Activated CD4-positive, alpha-beta T cell treated with anti-CD3 and anti-CD28 coated beads, Interleukin-2, amount 50 U/mL, for 24 hours (primary cell): ENCODE results near the gene SLC2A4RG.

ENCODE experiments used
- DNase-seq, 2 donors: peaks; one replicate each; pipeline ENCODE4 v3.0.0-alpha.2; 2020; ENCODE audit warnings: low read depth in 1 of 2, low spot score in 1 of 2

SLC2A4RG gene

GRCh38 chr20:63699466-63700198 lies 39.9 kb upstream of the SLC2A4RG start:
- DNase-seq: no peak

DNA sequence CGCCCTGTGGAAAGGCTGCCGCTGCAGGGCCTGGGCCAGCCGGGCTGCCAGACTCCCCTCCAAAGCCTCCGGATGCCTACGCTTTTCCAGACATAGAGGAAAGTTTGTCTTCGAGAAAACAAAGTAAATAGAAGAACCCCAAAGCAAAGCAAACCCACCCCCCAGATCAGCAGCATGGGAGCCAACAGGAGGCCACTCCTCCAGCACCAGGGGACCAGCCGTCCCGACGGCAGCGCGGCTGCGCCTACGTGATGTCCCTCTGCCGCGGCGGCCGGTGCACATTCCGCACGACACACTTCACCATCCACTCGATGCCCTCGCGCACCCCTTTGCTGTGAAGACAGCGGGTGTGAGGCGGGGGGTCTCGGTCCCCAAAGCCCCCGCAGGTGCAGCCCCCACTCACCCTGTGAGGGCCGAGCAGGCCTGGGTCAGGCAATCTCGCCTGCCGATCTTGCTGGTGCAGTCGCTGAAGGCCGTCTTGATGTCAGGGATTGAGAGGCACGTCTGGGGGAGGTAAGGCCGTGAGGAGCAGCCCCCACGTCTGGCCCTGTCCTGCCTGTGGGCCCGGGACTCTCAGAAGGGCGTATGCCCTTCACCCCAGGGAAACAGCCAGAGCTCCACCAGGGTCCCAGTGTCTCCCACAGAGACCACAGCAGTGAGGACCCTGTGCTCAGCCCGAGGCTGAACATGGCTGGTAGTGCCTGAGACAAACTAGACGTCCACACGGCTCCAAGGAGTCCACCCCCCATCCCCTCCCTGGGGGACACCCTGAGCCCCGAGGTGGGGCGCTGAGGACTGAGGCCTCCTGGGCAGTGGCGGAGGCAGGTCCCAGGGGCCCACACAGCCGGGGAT lies 39.2 kb upstream of the SLC2A4RG start:
- DNase-seq: no peak

GRCh38 chr20:63701051-63701328 lies 38.6 kb upstream of the SLC2A4RG start:
- DNase-seq: no peak

DNA sequence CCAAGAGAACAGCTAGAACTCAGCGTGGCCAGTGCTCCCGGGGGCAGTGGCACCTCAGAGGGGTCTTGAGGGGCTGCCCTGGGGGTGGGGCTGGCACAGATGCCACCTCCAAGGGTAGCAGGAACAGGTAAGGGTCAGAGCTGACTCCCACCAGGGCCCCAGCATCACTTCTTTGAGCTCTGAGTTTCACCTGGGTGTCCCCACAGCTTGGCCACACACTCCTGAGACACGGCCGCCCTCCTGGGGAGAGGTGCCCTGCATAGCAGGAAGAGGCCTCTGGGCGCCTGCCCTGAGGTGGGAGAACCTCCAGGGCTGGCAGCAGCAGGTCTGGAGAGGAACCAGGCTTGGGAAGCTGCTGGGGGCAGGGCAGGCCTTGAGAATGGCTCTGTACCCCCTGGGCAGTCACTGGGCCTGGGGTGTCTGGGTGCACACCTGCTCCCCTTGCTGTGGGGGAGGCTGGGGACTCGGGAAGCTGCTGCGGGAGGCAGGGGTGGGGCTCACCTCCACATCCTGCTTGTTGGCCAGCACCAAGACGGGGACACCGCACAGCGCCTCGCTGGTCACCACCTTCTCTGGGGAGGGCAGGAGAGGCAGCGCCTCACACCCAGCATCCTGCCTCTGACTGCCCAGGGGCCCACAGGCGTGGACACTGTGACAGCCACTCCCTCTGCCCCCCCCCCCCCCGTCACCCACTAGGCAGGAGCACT lies 38.1 kb upstream of the SLC2A4RG start:
- no peak for DNase-seq

DNA sequence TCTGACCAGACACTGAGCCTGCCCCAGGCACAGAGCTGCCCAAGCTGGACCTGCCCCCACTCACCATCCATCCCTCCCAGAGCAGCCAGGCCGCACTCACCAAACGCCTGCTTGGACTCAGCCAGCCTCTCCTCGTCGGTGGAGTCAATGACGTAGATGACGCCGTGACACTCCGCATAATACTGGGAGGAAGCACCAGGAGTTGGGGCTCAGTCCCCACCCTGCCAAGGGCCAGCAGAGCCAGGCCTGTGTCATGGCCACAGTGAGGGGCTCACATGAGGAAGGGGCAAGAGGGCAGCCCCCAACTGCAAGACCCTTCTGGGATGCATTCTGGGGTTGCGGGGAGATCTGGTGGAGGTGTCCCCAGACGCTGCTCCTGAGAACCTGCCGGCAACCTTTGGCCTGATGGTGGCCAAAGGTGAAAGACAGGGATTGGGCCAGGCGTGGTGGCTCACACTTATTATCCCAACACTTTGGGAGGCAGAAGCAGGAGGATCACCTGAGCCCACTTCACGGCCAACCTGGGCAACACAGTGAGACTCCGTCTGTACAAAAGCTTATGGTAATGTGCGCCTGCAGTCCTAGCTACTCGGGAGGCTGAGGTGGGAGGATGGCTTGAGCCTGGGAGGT lies 37.4 kb upstream of the SLC2A4RG start:
- DNase-seq: no peak

DNA sequence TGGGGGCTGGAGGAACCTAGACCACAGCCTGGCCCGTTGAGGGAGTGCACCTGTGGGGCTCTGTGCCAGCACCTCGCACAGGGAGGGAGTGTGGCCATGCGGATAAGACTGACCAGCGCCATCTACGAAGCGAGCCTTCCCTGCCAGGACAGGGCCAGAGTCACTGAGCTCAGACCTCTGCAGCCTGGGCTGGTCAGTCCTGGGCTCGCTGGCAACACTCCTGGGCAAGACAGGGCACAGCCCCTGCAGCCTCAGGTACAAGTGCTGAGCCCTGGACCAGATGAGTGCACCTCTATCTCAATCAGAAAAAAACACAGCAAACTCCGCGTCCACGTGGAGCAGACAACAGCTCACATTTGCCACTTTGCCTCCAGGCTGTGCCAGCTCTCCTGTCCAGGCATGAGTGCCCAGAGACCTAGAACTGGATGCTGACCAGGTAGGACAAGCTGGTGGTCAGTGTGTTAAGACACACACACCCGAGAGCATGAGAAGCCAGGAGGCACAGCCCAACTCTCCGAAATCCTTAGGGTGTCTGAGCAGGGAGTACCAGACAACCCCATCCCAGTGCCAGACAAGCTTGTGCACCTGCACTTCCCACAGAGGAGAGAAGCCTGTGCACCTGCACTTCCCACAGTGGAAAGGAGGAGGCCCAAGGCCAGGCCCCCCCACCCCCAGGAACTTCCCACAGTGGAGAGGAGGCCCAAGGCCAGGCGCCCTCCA lies 36.7 kb upstream of the SLC2A4RG start:
- DNase-seq: no peak

DNA sequence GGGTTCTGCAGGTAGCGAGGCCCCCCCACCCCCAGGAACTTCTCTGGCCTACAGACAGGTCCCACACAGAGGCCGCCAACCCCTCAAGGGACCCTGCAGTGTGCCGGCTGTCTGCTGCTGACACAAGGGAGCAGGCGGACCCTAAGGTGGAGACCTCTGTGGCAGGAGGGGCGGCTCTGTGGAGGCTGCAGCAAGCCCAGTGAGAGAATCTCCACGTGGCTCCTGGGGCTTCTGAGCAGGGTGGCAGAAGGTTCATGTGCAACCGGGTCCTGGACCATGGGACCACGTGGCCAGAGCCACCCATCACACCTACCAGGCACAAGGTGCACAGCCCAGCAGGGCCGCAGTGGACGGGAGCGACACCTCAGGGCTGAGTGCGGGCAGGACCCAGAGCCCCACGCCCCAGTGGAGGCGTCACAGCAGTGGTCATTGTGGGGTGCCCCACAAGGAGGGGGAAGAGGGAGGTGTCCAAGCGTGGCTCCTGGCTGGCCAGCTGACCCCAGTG lies 36.1 kb upstream of the SLC2A4RG start:
- DNase-seq: no peak

- DNase-seq: no peak
Measured at GRCh38 chr20:63703976-63704748, 35.4 kb upstream of the SLC2A4RG start.

GRCh38 chr20:63704749-63705117 lies 34.8 kb upstream of the SLC2A4RG start:
- no peak for DNase-seq

DNA sequence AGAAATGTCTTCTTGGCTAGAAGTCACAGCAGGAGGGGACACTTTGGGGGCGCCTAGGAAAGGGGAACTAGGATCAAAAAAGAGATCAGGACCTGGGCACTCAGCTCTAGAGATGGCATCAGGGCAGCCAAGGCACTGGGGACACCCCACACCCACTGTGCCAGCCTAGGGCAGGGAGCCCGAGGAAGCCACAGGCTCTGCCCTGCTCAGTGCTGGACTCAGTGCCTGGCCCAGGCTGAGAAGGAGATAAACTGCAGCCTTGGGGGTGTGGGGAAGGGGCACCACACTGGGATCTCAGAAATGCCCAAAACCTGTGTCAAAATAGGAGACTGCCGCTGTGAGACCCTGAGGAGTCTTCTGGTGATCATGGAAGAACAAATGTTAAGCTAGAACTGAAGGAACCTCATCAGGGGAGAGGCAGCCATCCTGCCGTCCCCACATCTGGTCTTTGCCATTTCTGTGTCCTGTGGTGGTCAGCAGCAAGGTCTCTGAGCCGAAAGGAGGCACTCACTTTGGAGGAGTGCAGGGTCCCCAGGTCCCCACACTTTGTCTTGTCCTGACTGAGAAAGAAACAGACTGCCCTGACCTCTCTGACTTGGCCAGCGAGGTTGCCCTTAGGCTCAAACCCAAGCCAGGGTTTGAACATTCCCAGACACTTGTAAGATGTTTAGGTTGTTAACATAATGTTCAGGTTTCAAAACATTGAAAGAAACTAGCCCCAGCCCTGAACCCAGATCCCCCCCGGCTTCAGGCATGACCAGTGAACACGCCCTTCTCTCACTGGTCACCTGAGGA lies 34.1 kb upstream of the SLC2A4RG start:
- DNase-seq: no peak

GRCh38 chr20:63706027-63706695 lies 33.4 kb upstream of the SLC2A4RG start:
- no peak for DNase-seq

GRCh38 chr20:63706852-63707557 lies 32.6 kb upstream of the SLC2A4RG start:
- DNase-seq: peak in 1 of 2 donors; percentile 38

DNA sequence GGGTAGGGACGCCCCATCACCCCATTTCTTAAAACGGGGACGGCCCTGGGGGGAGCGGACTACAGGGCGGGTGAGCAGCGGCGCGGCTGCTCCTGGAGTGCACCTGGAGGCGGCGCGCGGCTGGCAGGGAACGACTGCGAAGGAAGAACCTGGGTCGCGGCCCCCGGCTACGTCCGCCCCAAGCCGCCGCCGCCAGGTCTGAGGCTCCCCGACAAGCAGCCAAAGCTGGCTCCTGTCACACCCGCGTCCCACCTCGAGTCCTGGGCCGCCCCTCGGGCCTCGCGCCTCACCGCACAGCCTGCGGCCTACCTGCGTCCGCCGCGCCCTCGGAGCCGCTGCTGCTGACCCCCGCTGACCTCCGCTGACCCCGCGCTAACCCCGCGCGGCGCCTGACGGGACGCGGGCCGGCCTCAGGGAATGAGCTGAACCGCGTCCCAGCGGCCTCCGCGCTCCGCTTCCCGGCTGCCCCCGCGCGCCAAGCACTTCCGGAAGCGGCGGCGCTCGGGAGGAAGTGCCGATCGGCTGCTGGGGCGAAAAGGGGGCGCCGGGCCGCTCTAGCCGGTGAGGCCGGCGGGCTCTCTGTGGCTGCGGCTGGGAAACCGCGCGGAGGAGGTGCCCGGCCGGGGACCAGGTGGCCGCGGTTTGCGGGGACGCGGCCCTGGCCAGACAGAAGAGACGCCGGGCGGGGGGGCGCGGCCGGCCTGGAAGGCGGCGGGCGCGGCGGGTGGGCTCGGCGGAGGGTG lies 31.8 kb upstream of the SLC2A4RG start, which contains the start of the genes ARFRP1 and ZGPAT:
ARFRP1 (minus strand) TSS at position 419 of the 743 bp plus-strand sequence. CDS start 885 bp downstream, outside the sequence.
ZGPAT (plus strand) TSS at position 482 of the 743 bp plus-strand sequence. CDS start 542 bp downstream, outside the sequence.
- peak; percentile 77 to 82 for DNase-seq

DNA sequence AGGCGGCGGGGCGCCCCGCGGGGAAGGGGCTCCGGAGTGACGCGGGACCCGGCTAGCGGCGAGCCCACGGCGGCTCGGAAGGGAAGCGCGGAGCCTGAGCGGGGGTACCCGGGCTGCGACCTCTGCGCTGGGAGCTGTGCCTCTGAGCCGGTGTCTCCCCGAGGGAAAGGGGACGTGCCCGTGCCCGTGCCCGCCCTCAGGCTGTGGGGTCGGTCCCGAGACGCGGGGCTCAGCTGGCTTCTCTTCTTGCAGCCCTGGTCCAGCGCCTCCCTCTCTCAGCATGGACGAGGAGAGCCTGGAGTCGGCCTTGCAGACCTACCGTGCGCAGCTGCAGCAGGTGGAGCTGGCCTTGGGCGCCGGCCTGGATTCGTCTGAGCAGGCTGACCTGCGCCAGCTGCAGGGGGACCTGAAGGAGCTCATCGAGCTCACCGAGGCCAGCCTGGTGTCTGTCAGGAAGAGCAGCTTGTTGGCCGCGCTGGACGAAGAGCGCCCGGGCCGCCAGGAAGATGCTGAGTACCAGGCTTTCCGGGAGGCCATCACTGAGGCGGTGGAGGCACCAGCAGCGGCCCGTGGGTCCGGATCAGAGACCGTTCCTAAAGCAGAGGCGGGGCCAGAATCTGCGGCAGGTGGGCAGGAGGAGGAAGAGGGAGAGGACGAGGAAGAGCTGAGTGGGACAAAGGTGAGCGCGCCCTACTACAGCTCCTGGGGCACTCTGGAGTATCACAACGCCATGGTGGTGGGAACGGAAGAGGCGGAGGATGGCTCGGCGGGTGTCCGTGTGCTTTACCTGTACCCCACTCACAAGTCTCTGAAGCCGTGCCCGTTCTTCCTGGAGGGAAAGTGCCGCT lies 31.1 kb upstream of the SLC2A4RG start:
- no peak for DNase-seq

GRCh38 chr20:63709149-63709527 lies 30.4 kb upstream of the SLC2A4RG start:
- no peak for DNase-seq

GRCh38 chr20:63711085-63711645 lies 28.4 kb upstream of the SLC2A4RG start:
- no peak for DNase-seq
